ENCODE data around the gene TSC22D2. TPM values are rescaled to one million over a fixed set of nuclear protein-coding genes. Genes with fewer than 3 reads are reported as not detected.

TSC22D2 gene
- total and polyA plus RNA-seq, 2 of the 4 experiments (the other 2 are of a cell fraction) = 12.2 to 20.5 TPM

- CTCF ChIA-PET = interaction anchor here (1.2 kb wide), 1 partner anchor 21 kb away, joined by 3 read pairs; no protein-coding TSS in a partner anchor
- POLR2A ChIA-PET (ENCODE audit: unreplicated experiment) = no interaction called here
- no peak overlapping the region for H2BK120ac ChIP-seq (ENCODE audit: low read depth, low read length)
- H2BK5ac ChIP-seq (ENCODE audit: low read depth, low read length, poor library complexity, severe bottlenecking) = no peak overlapping the region
- H4K5ac ChIP-seq (ENCODE audit: low read depth, low read length) = no peak overlapping the region
- peaks cover 0 to 3% of the 10 kb centered on the region in 2 experiments; a peak in 1 of 4 replicates for H3K79me1 ChIP-seq (ENCODE audit: low read depth in 1 of 2, low read length in 2 of 2)
- no peaks in the 10 kb centered on the region for H4K20me1 ChIP-seq (ENCODE audit: insufficient read depth, low read length)
- H3K14ac ChIP-seq (replicated peaks; ENCODE audit: low read depth, low read length) = no peak overlapping the region
- ATAC-seq (ENCODE audit: low read depth) = no peak
- no peak overlapping the region for H3K23ac ChIP-seq (ENCODE audit: low read depth, low read length)
- H3K9me3 ChIP-seq (ENCODE audit: control insufficient read depth, insufficient read depth, low read length) = no peaks in the 10 kb centered on the region
- no peaks in the 10 kb centered on the region for H3K27me3 ChIP-seq (ENCODE audit: control insufficient read depth, insufficient read depth, low read length)
- no TSS peak for BruUV-seq (replicated peaks)
- H3K4ac ChIP-seq (ENCODE audit: low read depth, low read length) = no peak overlapping the region
- no peak overlapping the region for H3K27ac ChIP-seq (ENCODE audit: insufficient read depth, low read length)
- no peak overlapping the region for H2BK15ac ChIP-seq (ENCODE audit: low read depth, low read length)
- H2BK20ac ChIP-seq (ENCODE audit: low read depth, low read length) = no peak overlapping the region
- no peak overlapping the region for H2AK5ac ChIP-seq (ENCODE audit: low read depth, low read length)
- WGBS, 2 experiments (ENCODE audit: extremely low coverage in 2 of 2, insufficient read length in 1 of 2) = no CpG with 5 or more reads among the region's 1 CpG
- no peak overlapping the region for H4K91ac ChIP-seq (ENCODE audit: insufficient read depth, low read depth, low read length)
- H3K9ac ChIP-seq (ENCODE audit: low read depth, low read length) = no peak overlapping the region
- no peaks in the 10 kb centered on the region for H3K36me3 ChIP-seq (ENCODE audit: control insufficient read depth, insufficient read depth, low read length)
- in situ Hi-C loops (cut with MboI; ENCODE audit: low sequenced_read_pairs) (no loop called here), dilution Hi-C loops (cut with HindIII; ENCODE audit: low sequenced_read_pairs, unreplicated experiment) (no loop called here), intact Hi-C loops (cut with micrococcal nuclease) (no loop called here)
- H3K4me1 ChIP-seq (ENCODE audit: control insufficient read depth, insufficient read depth, low read length) = no peaks in the 10 kb centered on the region; the same call in 1 of the 2 replicates
- H3K18ac ChIP-seq (ENCODE audit: low read depth, low read length) = no peak overlapping the region
- H3K56ac ChIP-seq (ENCODE audit: extremely low read depth, insufficient read depth, low read length) = no peak overlapping the region
- H2AK9ac ChIP-seq (replicated peaks; ENCODE audit: low read depth, low read length, poor library complexity) = no peak overlapping the region
- H3K4me2 ChIP-seq (ENCODE audit: low read depth, low read length) = no peak overlapping the region
- no peak overlapping the region for H4K8ac ChIP-seq (ENCODE audit: low read depth in 2 of 2, low read length in 2 of 2)
- H3K9me1 ChIP-seq (ENCODE audit: insufficient read depth, low read length) = peaks cover 5% of the 10 kb centered on the region
- no peak for DNase-seq
- no peak overlapping the region for H2AFZ ChIP-seq (replicated peaks; ENCODE audit: low read length, poor library complexity)
- no peak overlapping the region for H3K4me3 ChIP-seq (ENCODE audit: insufficient read depth, low read depth, low read length)
- TF ChIP-seq RAD21 (IDR thresholded peaks at IDR 0.05; ENCODE audit: low read length) (no peak), RFX5 (IDR thresholded peaks at IDR 0.05; ENCODE audit: low read depth, low read length) (no peak), NFE2L2 (IDR thresholded peaks at IDR 0.05; ENCODE audit: low read depth, low read length) (no peak), FOS (IDR thresholded peaks at IDR 0.05; ENCODE audit: low read depth, low read length) (no peak), MAZ (IDR thresholded peaks at IDR 0.05; ENCODE audit: borderline replicate concordance, low read depth, low read length) (no peak), RCOR1 (IDR thresholded peaks at IDR 0.05; ENCODE audit: insufficient replicate concordance, low read length) (no peak)
- TF ChIP-seq, protein P1, sequence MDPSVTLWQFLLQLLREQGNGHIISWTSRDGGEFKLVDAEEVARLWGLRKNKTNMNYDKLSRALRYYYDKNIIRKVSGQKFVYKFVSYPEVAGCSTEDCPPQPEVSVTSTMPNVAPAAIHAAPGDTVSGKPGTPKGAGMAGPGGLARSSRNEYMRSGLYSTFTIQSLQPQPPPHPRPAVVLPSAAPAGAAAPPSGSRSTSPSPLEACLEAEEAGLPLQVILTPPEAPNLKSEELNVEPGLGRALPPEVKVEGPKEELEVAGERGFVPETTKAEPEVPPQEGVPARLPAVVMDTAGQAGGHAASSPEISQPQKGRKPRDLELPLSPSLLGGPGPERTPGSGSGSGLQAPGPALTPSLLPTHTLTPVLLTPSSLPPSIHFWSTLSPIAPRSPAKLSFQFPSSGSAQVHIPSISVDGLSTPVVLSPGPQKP (IDR thresholded peaks at IDR 0.05; ENCODE audit: borderline replicate concordance, low read depth, low read length) = no peak
- TF ChIP-seq, protein P2, sequence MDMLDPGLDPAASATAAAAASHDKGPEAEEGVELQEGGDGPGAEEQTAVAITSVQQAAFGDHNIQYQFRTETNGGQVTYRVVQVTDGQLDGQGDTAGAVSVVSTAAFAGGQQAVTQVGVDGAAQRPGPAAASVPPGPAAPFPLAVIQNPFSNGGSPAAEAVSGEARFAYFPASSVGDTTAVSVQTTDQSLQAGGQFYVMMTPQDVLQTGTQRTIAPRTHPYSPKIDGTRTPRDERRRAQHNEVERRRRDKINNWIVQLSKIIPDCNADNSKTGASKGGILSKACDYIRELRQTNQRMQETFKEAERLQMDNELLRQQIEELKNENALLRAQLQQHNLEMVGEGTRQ (IDR thresholded peaks at IDR 0.05; ENCODE audit: low read depth, low read length) = no peak
- TF ChIP-seq, protein P3, sequence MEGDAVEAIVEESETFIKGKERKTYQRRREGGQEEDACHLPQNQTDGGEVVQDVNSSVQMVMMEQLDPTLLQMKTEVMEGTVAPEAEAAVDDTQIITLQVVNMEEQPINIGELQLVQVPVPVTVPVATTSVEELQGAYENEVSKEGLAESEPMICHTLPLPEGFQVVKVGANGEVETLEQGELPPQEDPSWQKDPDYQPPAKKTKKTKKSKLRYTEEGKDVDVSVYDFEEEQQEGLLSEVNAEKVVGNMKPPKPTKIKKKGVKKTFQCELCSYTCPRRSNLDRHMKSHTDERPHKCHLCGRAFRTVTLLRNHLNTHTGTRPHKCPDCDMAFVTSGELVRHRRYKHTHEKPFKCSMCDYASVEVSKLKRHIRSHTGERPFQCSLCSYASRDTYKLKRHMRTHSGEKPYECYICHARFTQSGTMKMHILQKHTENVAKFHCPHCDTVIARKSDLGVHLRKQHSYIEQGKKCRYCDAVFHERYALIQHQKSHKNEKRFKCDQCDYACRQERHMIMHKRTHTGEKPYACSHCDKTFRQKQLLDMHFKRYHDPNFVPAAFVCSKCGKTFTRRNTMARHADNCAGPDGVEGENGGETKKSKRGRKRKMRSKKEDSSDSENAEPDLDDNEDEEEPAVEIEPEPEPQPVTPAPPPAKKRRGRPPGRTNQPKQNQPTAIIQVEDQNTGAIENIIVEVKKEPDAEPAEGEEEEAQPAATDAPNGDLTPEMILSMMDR (conservative IDR thresholded peaks at IDR 0.05; ENCODE audit: low read depth, low read length) = no peak
These were observed 14.4 kb upstream of the TSC22D2 start for GRCh38 chr3:150393745-150394144.
